ENCODE measurements around the gene ANKRD22.

ANKRD22 gene

DNA sequence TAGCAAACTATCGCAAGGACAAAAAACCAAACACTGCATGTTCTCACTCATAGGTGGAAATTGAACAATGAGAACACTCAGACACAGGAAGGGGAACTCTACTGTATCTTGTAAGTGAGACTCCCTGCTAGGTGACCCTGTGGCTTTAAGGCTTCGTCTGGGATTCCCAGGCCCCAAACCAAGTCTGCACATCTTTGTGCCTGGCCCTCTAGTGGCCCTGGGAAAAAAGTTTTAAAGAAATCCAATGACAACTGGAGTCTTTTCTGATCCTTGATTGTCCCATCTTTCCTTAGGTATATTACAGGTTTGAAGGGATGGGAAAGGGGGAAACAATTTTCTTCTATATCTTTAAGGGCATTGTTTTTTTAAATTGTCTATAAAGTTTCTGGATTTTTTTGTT, 59.7 kb downstream of the ANKRD22 start:
- no peak for TF ChIP-seq TAF1 (IDR thresholded peaks at IDR 0.05; ENCODE audit: low read depth)
- TF ChIP-seq, protein P1, sequence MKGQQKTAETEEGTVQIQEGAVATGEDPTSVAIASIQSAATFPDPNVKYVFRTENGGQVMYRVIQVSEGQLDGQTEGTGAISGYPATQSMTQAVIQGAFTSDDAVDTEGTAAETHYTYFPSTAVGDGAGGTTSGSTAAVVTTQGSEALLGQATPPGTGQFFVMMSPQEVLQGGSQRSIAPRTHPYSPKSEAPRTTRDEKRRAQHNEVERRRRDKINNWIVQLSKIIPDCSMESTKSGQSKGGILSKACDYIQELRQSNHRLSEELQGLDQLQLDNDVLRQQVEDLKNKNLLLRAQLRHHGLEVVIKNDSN (IDR thresholded peaks at IDR 0.05): no peak
- TF ChIP-seq, protein P2, sequence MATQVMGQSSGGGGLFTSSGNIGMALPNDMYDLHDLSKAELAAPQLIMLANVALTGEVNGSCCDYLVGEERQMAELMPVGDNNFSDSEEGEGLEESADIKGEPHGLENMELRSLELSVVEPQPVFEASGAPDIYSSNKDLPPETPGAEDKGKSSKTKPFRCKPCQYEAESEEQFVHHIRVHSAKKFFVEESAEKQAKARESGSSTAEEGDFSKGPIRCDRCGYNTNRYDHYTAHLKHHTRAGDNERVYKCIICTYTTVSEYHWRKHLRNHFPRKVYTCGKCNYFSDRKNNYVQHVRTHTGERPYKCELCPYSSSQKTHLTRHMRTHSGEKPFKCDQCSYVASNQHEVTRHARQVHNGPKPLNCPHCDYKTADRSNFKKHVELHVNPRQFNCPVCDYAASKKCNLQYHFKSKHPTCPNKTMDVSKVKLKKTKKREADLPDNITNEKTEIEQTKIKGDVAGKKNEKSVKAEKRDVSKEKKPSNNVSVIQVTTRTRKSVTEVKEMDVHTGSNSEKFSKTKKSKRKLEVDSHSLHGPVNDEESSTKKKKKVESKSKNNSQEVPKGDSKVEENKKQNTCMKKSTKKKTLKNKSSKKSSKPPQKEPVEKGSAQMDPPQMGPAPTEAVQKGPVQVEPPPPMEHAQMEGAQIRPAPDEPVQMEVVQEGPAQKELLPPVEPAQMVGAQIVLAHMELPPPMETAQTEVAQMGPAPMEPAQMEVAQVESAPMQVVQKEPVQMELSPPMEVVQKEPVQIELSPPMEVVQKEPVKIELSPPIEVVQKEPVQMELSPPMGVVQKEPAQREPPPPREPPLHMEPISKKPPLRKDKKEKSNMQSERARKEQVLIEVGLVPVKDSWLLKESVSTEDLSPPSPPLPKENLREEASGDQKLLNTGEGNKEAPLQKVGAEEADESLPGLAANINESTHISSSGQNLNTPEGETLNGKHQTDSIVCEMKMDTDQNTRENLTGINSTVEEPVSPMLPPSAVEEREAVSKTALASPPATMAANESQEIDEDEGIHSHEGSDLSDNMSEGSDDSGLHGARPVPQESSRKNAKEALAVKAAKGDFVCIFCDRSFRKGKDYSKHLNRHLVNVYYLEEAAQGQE (IDR thresholded peaks at IDR 0.05; ENCODE audit: low read depth): no peak
- TF ChIP-seq RAD21 (IDR thresholded peaks at IDR 0.05; ENCODE audit: low read depth): peak; percentile 57

DNA sequence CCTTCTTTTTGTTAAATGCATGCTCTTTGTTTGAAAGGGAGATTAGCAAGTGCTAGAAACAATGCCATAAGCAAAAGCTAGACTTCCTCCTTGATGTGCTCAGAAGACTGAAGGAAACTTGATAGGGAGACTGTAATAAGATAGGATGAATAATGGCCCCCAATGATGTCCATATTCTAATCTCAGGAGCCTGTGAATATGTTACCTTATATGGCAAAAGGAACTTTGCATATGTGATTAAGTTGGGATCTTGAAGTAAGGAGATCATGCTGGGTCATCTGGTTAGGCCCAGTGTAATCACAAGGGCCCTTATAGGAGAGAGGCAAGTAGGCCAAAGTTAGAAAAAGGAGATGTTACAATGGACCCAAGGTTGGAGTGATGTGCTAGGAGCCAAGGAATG, 62.7 kb downstream of the ANKRD22 start:
- TF ChIP-seq TAF1 (IDR thresholded peaks at IDR 0.05; ENCODE audit: low read depth): no peak
- TF ChIP-seq YY1 (IDR thresholded peaks at IDR 0.05; ENCODE audit: low read depth): no peak
- no peak for TF ChIP-seq TEAD4 (IDR thresholded peaks at IDR 0.05)
- TF ChIP-seq, protein P1 (IDR thresholded peaks at IDR 0.05): no peak
- no peak for TF ChIP-seq NFIC (IDR thresholded peaks at IDR 0.05)
- no peak for TF ChIP-seq EP300 (IDR thresholded peaks at IDR 0.05; ENCODE audit: borderline replicate concordance)
- TF ChIP-seq CREB1 (IDR thresholded peaks at IDR 0.05; ENCODE audit: low read depth): no peak
- TF ChIP-seq, protein P3, sequence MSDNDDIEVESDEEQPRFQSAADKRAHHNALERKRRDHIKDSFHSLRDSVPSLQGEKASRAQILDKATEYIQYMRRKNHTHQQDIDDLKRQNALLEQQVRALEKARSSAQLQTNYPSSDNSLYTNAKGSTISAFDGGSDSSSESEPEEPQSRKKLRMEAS (IDR thresholded peaks at IDR 0.05): no peak
- no peak for TF ChIP-seq TCF12 (IDR thresholded peaks at IDR 0.05; ENCODE audit: low read depth)
- no peak for TF ChIP-seq RAD21 (IDR thresholded peaks at IDR 0.05; ENCODE audit: low read depth)
- TF ChIP-seq CEBPB (IDR thresholded peaks at IDR 0.05): no peak
- TF ChIP-seq ZBTB7A (IDR thresholded peaks at IDR 0.05; ENCODE audit: low read depth): no peak
- TF ChIP-seq FOXM1 (IDR thresholded peaks at IDR 0.05; ENCODE audit: borderline replicate concordance, low read depth): no peak
- no peak for TF ChIP-seq EGR1 (IDR thresholded peaks at IDR 0.05)
- TF ChIP-seq, protein P2 (IDR thresholded peaks at IDR 0.05; ENCODE audit: low read depth): no peak

DNA sequence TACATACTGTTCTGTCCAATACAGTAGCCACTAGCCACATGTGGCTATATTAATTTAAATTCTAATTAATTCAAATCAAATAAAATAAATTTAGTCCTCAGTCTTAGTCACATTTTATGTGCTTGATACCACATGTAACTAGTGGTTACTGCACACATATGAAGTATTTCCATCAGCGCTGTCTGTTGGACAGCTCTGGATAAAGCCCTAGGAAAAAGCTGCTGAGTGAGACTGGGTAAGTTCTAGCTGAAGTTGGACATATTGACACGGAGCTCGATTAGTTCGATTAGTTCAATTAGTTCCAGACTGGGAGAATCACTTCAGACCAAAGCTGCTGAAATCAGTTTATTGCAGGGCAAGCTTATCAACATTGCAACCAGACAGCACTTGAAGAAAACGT, 64.2 kb downstream of the ANKRD22 start:
- TF ChIP-seq, protein P2 (IDR thresholded peaks at IDR 0.05; ENCODE audit: low read depth): peak; percentile 33; the same call in 1 of the 2 replicates
- TF ChIP-seq EP300 (IDR thresholded peaks at IDR 0.05; ENCODE audit: borderline replicate concordance): no peak

DNA sequence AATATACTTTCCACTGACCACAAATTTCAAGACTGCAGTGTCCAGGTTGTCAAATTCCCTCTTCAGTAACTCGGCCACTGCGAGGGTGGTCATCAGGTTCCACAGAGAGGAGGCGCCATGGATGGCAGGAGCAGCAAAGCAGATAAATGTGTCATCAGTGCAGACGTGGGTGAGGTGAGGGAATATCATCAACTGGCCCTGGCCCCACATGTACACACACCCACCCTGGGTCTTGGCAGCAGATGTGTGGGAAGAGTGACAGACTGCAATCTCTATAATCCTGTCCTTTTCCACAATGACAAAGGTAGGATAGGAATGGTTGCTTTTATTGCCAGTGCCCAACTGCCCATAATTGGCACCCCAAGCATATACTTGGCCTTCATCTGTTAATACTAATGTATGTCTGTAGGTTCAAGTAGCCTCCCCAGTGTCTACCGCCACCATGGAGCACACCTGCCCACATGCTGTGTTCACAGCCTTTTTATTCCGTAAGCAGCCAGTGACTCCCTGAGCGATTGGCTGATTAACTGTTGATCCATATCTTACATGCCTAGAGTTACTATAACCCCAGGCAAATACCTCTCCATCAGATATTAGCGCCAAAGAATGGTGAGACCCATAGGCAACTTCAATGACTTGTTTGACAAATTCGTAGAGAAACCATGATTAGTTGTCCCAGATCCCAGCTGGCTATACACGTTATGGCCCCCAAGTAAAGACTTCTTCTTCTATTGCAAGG, 65.4 kb downstream of the ANKRD22 start:
- TF ChIP-seq, protein P3 (IDR thresholded peaks at IDR 0.05): no peak

DNA sequence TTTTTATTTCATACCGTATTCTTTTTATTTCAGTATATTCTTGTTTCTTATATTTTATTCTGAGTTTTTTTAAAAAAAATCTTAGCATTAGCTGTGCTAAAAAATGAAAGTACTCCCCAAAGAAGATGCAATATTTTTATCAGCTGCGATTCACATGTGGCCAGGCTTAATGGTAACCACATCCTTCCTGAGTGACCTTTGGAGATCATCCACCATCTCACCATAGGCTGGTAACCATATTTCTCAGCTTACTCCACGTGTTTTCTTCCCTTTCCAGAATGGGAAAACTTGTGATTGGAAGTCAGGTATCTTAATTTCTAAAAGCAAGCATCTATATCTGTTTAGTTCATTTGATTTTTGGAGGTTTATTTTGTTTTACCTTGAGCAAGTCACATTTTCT, 67.9 kb downstream of the ANKRD22 start:
- TF ChIP-seq NFIC (IDR thresholded peaks at IDR 0.05) (no peak), CREB1 (IDR thresholded peaks at IDR 0.05; ENCODE audit: low read depth) (no peak), TCF12 (IDR thresholded peaks at IDR 0.05; ENCODE audit: low read depth) (no peak), FOXM1 (IDR thresholded peaks at IDR 0.05; ENCODE audit: borderline replicate concordance, low read depth) (no peak), ZBTB7A (IDR thresholded peaks at IDR 0.05; ENCODE audit: low read depth) (no peak), RAD21 (IDR thresholded peaks at IDR 0.05; ENCODE audit: low read depth) (no peak), EGR1 (IDR thresholded peaks at IDR 0.05) (no peak), EP300 (IDR thresholded peaks at IDR 0.05; ENCODE audit: borderline replicate concordance) (no peak), CEBPB (IDR thresholded peaks at IDR 0.05) (no peak), TAF1 (IDR thresholded peaks at IDR 0.05; ENCODE audit: low read depth) (no peak), YY1 (IDR thresholded peaks at IDR 0.05; ENCODE audit: low read depth) (no peak), TEAD4 (IDR thresholded peaks at IDR 0.05) (no peak)
- TF ChIP-seq, protein P1 (IDR thresholded peaks at IDR 0.05): no peak
- TF ChIP-seq, protein P3 (IDR thresholded peaks at IDR 0.05): no peak
- TF ChIP-seq, protein P2 (IDR thresholded peaks at IDR 0.05; ENCODE audit: low read depth): no peak
